HEK293 (cell line): ENCODE measurements around the gene MPDU1.
"Not testable (repeated sequence)": the region's sequence is repeated elsewhere in the genome, so short reads cannot be mapped to it uniquely, and the experiment has no call there.

Source experiments
- CTCF ChIP-seq: fragments of 450-650 bp; formaldehyde crosslinking; IDR thresholded peaks from 2 replicates; pipeline ENCODE4 v1.5.1; 2016; ENCODE audit warnings: missing biosample characterization, missing genetic modification characterization
- SP2 ChIP-seq: fragments of 450-650 bp; formaldehyde crosslinking; IDR thresholded peaks from 2 replicates; pipeline ENCODE4 v1.5.1; 2016; ENCODE audit warnings: missing biosample characterization, missing genetic modification characterization
- ZNF366 ChIP-seq: fragments of 450-650 bp; formaldehyde crosslinking; conservative IDR thresholded peaks from 2 replicates; pipeline ENCODE4 v1.5.1; 2016; ENCODE audit warnings: missing biosample characterization, missing genetic modification characterization
- TF ChIP-seq, protein P1 (sequence below): fragments of 450-650 bp; formaldehyde crosslinking; IDR thresholded peaks from 2 replicates; pipeline ENCODE4 v1.5.1; 2016; ENCODE audit warnings: missing biosample characterization, missing genetic modification characterization, low read depth

- not testable (repeated sequence) for TF ChIP-seq ZNF366 (tag by site-specific recombination); SP2 (tag by site-specific recombination); CTCF
- TF ChIP-seq, protein P1, sequence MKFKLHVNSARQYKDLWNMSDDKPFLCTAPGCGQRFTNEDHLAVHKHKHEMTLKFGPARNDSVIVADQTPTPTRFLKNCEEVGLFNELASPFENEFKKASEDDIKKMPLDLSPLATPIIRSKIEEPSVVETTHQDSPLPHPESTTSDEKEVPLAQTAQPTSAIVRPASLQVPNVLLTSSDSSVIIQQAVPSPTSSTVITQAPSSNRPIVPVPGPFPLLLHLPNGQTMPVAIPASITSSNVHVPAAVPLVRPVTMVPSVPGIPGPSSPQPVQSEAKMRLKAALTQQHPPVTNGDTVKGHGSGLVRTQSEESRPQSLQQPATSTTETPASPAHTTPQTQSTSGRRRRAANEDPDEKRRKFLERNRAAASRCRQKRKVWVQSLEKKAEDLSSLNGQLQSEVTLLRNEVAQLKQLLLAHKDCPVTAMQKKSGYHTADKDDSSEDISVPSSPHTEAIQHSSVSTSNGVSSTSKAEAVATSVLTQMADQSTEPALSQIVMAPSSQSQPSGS = not testable (repeated sequence)
Measured at GRCh38 chr17:7625749-7626148, 42.1 kb downstream of the MPDU1 start.
